ENCODE measurements around the gene DYNC1LI2.

Gene DYNC1LI2

GRCh38 chr16:66741169-66741900 is 10.1 kb downstream of the DYNC1LI2 start:
- H3K9me3 ChIP-seq (ENCODE audit: insufficient read depth, low read length) = no peaks in the 10 kb centered on the region
- H2AFZ ChIP-seq (ENCODE audit: low read depth, low read length) = no peak overlapping the region
- H3K4me3 ChIP-seq (ENCODE audit: low read length) = no peak overlapping the region
- no peak overlapping the region for H3K4me2 ChIP-seq (ENCODE audit: low read length)
- no peaks in the 10 kb centered on the region for H3K4me1 ChIP-seq (ENCODE audit: low read length)
- H3K79me2 ChIP-seq (ENCODE audit: low read length) = peaks cover 12% of the 10 kb centered on the region; the same call in 1 of the 2 replicates
- H3K27ac ChIP-seq (ENCODE audit: low read length) = no peak overlapping the region
- H3K9ac ChIP-seq (ENCODE audit: low read length) = no peak overlapping the region
- peaks cover 14% of the 10 kb centered on the region for H4K20me1 ChIP-seq (ENCODE audit: insufficient read depth, low read length)
- peaks cover 54% of the 10 kb centered on the region for H3K36me3 ChIP-seq (replicated peaks; ENCODE audit: low read depth, low read length)
- TF ChIP-seq CTCF (IDR thresholded peaks at IDR 0.05; ENCODE audit: low read depth, low read length) = no peak
- TF ChIP-seq EZH2phosphoT487 (IDR thresholded peaks at IDR 0.05; ENCODE audit: low read depth) = no peak
- H3K27me3 ChIP-seq (ENCODE audit: low read depth, low read length) = no peaks in the 10 kb centered on the region

- H3K27ac ChIP-seq (ENCODE audit: low read length) = no peak overlapping the region
- H3K36me3 ChIP-seq (replicated peaks; ENCODE audit: low read depth, low read length) = peaks cover 58% of the 10 kb centered on the region
- peaks cover 8% of the 10 kb centered on the region; the same call in 1 of the 2 replicates for H3K79me2 ChIP-seq (ENCODE audit: low read length)
- no peak overlapping the region for H3K4me3 ChIP-seq (ENCODE audit: low read length)
- no peaks in the 10 kb centered on the region for H3K4me1 ChIP-seq (ENCODE audit: low read length)
- H3K9ac ChIP-seq (ENCODE audit: low read length) = no peak overlapping the region
- no peak for TF ChIP-seq CTCF (IDR thresholded peaks at IDR 0.05; ENCODE audit: low read depth, low read length)
- TF ChIP-seq EZH2phosphoT487 (IDR thresholded peaks at IDR 0.05; ENCODE audit: low read depth) = no peak
- no peaks in the 10 kb centered on the region for H3K9me3 ChIP-seq (ENCODE audit: insufficient read depth, low read length)
- H3K27me3 ChIP-seq (ENCODE audit: low read depth, low read length) = no peaks in the 10 kb centered on the region
- H2AFZ ChIP-seq (ENCODE audit: low read depth, low read length) = no peak overlapping the region
- peaks cover 14% of the 10 kb centered on the region for H4K20me1 ChIP-seq (ENCODE audit: insufficient read depth, low read length)
- no peak overlapping the region for H3K4me2 ChIP-seq (ENCODE audit: low read length)
Measured at GRCh38 chr16:66740533-66740932, 10.9 kb downstream of the DYNC1LI2 start.

- Histone ChIP-seq H3K27ac (ENCODE audit: low read length) (no peak overlapping the region), H4K20me1 (ENCODE audit: insufficient read depth, low read length) (peaks cover 14% of the 10 kb centered on the region), H2AFZ (ENCODE audit: low read depth, low read length) (no peak overlapping the region), H3K4me2 (ENCODE audit: low read length) (no peak overlapping the region), H3K36me3 (replicated peaks; ENCODE audit: low read depth, low read length) (peaks cover 58% of the 10 kb centered on the region), H3K27me3 (ENCODE audit: low read depth, low read length) (no peaks in the 10 kb centered on the region), H3K4me3 (ENCODE audit: low read length) (no peak overlapping the region), H3K79me2 (ENCODE audit: low read length) (peaks cover 8% of the 10 kb centered on the region; the same call in 1 of the 2 replicates), H3K4me1 (ENCODE audit: low read length) (no peaks in the 10 kb centered on the region), H3K9me3 (ENCODE audit: insufficient read depth, low read length) (no peaks in the 10 kb centered on the region), H3K9ac (ENCODE audit: low read length) (no peak overlapping the region)
- TF ChIP-seq EZH2phosphoT487 (IDR thresholded peaks at IDR 0.05; ENCODE audit: low read depth) (no peak), CTCF (IDR thresholded peaks at IDR 0.05; ENCODE audit: low read depth, low read length) (peak; percentile 67)
Measured at GRCh38 chr16:66740010-66740409, 11.4 kb downstream of the DYNC1LI2 start.

GRCh38 chr16:66735891-66736290 is 15.5 kb downstream of the DYNC1LI2 start:
- Histone ChIP-seq H4K20me1 (ENCODE audit: insufficient read depth, low read length) (peaks cover 14% of the 10 kb centered on the region), H3K4me2 (ENCODE audit: low read length) (no peak overlapping the region), H2AFZ (ENCODE audit: low read depth, low read length) (no peak overlapping the region), H3K4me3 (ENCODE audit: low read length) (no peak overlapping the region), H3K27ac (ENCODE audit: low read length) (no peak overlapping the region), H3K4me1 (ENCODE audit: low read length) (no peaks in the 10 kb centered on the region), H3K9ac (ENCODE audit: low read length) (no peak overlapping the region), H3K79me2 (ENCODE audit: low read length) (peaks cover 8% of the 10 kb centered on the region; the same call in 1 of the 2 replicates), H3K9me3 (ENCODE audit: insufficient read depth, low read length) (no peaks in the 10 kb centered on the region), H3K36me3 (replicated peaks; ENCODE audit: low read depth, low read length) (peaks cover 66% of the 10 kb centered on the region), H3K27me3 (ENCODE audit: low read depth, low read length) (no peaks in the 10 kb centered on the region)
- TF ChIP-seq EZH2phosphoT487 (IDR thresholded peaks at IDR 0.05; ENCODE audit: low read depth) (no peak), CTCF (IDR thresholded peaks at IDR 0.05; ENCODE audit: low read depth, low read length) (no peak)
